ENCODE measurements around the gene PARK7.

The PARK7 gene

DNA sequence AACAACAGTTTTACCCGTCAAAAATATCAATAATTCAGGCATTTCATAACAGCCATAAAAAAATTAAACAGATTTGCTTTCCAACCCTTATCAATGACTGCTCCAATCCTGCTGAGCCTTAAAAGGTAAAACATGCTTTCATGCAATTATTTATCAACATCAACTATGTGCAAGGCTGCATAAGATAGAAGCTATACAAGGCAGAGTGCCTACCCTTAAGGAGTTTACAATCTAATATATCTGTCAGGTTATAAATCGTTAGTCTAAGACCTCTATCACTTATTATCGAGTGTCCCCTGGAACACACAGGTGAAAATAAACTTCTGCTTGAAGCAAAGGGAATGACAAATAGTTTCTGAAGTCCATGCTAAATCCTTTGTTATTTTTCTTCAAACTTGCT is 62.8 kb downstream of the PARK7 start:
- DNase-seq (ENCODE audit: low spot score): no peak

DNA sequence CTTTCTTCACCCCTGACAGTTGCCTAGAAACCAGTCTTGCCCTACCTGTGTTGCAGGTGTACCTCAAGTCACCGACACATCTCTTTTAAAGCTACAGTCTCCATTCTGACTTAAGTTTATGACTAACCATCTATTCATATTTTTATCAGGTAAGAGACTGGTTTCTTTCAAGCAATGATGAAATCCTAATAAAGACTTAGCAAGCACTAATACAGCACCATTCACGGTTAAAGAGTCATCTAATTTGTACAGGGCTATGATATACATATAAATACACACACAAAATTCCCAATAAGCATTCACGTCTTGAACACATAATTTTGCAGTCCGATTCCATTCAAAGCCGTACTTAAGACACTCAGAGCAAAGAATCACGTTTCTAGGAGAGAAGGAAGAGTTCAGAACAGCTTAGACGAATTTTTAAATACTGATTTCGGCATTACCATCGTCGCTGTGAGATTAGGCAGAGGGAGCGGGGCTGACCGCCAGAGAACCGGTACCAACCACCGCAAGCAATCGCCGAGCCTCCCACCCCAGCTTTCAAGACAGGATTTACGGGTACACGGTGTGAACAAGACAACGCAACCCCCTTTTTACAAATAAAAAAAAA is 63.7 kb downstream of the PARK7 start:
- DNase-seq (ENCODE audit: low spot score): no peak

DNA sequence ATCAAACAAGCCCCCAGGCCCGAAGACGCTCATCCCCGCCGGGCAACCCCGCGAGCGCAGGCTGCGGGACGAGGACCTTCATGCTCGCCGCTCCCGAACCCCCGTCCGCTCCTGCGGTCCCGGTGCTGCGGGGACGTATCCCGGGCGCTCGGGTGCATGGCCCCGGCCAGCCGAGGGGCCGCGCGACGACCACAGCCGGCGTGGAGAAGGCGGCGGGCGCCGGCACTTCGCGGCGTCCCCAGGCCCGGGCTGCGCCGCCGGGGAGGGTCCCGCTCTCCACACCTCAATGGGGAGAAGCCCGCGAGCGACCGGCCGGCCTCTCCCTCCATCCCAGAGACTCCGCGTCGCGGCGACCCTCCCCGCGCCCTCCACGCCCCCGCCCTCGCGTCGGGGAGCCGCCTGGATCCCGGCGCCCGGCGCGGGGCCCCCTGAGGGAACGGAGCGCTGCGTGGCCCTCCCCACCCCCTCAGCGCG is 64.2 kb downstream of the PARK7 start:
- DNase-seq (ENCODE audit: low spot score): no peak

DNA sequence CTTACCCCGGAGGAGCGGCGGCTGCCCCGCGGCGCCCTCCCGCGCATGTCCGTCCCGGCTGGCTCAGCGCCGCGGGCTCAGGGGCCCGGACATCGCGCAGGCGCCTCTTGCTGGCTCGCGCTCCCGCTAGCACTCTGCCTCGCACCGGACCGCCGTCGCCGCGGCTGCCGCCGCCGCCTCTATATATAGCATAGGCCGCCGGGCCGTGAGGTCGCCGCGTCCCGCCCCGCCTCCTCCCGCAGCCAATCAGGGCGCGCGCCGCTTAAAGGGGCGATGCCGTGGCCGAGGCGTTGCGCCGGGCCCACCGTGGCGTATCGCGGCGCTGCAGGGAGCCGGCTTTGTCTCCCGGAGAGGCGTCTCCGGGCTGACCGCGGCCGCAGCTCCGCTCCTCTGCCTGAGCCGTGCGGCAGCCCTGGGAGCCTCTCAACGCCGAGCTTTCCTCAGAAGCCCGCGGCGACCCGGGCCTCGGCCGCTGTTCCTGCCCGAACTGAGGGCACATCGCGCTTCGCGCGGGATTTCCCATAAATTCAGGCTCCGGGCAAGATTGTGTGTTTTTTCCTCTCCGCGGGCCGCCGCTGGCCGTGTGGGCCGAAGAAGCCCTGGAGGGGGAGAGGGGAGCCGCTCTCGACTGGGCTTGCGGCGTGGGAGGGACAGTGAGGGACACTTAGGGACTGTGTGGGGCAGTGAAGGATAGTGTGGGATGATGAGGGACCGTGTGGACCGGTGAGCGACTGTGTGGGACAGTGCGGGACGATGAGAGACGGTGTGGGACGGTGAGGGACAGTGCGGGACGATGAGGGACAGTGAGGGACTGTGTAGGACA is 64.9 kb downstream of the PARK7 start, which contains the start of gene ERRFI1:
Gene ERRFI1, minus strand, starts transcription at position 157 of the 823 bp plus-strand sequence. CDS start 10,690 bp downstream, outside the sequence.
- DNase-seq (ENCODE audit: low spot score): peak; percentile 96

DNA sequence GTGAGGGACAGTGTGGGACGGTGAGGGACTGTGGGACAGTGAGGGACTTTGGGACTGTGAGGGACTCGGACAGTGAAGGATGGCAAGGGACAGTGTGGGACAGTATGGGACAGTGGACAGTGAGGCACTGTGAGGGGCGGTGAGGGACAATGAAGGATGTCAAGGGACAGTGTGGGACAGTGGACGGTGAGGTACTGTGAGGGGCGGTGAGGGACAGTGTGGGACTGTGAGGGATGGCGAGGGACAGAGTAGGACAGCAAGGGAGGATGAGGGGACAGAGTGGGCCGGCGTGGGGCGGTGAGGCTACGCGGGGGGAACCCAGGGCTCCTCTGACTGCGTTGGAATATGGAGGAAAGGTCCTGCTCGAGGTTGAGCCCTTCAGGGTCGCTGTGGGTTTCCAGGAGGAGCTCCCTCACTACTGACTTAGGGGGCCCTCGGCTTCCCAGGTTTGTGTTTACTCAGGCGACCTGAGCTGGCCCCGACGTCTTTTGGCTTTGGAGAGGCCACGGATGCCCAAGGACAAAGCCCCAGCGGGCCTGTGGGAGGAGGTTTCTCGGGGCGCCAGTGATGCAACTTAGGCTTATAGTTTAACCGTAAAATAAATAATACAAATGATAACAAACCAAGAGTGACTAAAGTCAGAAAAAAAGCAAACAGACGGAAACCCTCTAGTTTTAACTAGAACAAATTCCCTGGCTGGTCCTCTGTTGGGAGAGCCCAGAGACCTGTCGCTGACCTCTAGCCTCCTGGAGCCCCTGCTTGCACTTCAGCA is 65.7 kb downstream of the PARK7 start:
- DNase-seq (ENCODE audit: low spot score): no peak

DNA sequence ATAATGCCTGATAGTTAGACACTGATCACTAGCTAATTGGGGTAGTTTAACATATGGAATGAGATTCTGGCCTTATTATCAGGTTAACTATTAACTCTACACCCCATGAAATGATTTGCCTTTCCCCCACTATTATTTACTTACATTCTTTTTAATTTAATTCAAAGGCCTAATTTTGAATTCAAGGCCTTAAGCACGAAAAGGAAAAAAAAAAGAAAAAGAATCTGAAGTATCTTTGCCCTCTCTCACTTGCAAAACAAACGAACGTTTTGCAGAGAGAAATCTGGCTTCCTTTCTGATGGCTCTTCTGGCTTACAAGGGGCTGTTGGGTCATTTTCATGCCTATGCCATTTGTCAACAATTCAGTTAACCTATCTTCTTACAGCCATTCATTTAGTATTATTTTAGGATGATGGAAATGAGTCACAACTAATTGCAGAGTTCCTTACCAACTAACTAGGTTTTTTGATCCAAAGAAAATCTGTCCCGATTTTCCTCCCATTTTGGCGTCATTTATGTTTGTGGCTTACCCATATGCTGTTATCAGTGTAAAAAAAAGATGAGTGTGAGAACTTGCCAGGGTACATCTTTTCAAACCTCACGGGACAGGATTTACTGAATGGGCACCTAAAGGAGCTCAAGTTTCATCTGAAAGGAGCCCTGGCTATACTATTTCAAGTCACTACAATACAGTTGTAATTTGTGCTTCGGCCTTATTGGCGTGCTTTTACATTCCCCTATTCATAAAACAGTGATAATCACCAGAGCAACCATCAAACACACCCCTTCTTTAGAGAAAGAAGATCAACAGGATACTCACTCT is 66.4 kb downstream of the PARK7 start:
- peak; percentile 66 for DNase-seq (ENCODE audit: low spot score)

DNA sequence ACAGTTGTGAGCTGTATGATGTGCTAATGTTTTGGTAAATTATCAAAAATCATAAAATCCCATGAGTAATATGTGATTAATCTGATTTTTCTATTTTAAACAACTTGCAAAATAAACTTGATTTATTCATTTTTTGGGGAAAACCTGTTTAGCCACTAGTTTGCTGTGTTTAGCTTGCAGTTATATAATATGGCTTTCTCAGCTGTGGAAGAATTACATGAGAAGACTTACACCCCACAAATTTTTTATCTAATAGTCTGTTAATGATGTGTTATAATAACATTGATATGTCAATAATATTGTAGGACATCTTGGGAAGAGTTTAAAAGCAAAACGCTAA is 67.0 kb downstream of the PARK7 start:
- no peak for DNase-seq (ENCODE audit: low spot score)

DNA sequence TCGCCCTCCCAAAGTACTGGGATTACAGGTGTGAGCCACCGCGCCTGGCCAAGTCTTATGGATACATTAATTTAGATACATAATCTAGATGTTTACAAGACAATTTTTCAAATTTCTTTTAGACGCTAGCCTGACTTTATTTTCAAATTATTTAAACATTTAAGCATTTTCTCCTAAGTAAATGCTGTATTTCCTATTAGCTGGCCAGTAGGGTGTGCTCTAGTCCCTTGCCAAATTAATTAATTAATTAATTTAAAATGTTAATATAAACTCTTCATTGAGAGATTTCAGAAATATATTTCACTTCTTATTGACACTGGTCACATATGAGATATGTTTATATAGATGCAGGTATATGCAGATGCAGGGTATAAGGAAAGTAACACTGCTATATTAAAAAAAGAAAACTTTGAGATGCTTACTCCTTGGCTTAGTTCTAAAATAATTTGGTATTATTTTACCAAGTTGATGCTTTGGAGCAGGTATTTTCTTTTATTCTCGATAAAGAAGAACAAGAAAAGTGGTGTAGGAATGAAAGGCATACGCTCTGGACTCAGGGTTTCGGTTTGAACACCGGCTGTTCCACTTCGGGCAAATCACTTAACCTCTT is 69.8 kb downstream of the PARK7 start:
- DNase-seq (ENCODE audit: low spot score): peak; percentile 46

DNA sequence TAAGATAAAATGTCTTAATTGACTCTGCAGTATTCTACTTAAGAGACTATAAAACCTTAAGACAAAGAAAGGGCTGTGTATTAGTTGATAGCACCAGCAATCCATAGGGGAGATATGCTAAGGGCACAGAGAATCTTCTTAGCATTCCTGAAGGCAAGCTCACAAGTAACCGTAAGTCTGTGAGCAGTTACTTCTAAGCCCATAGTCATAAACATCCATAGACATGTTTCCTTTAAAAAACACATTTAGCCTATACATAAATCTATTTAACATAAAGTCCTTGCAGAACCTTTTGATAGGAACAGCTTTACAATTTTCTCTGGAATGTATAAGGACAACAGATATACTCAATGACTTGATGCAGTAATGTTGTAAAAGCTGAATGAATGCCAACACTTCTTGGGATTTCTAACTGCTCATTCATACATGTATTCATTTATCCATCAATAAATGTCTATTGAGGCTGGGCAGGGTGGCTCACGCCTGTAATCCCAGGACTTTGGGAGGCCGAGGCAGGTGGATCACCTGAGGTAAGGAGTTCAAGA is 70.9 kb downstream of the PARK7 start:
- no peak for DNase-seq (ENCODE audit: low spot score)

DNA sequence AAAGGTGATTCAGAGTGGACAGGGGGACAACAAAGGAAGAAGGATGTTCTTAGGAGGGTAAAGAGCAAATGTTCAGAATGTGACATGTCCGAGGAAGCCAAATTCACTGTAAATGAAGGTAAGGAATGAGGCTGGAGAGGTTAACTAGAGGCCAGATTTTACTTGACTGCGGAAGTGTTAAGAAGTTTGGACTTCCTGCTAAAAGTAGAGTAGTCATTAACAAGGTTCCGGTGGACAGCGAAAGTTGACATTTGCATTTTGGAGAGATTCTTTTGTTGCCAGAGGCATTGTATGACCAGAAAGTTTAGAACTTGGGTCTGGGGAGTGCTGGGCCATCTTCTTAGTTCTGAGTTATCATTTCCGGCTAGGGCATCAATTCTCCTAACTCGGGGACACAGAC is 71.8 kb downstream of the PARK7 start:
- no peak for DNase-seq (ENCODE audit: low spot score)
